Karpas-422 (cell line): ENCODE results near the gene ANKLE2. TPM values are rescaled to one million over a fixed set of nuclear protein-coding genes. Genes with fewer than 3 reads are reported as not detected.

Experiments
- DNase-seq: peaks from one replicate; pipeline ENCODE4 v3.0.0-alpha.2; 2015
- H2AFZ ChIP-seq: fragments of 200-600 bp; sonication (generic); 2 replicates; pipeline ENCODE4 v1.6.1; 2014; ENCODE audit warnings: antibody characterized with exemption, low read length, mixed read lengths
- H3K27ac ChIP-seq: fragments of 200-600 bp; sonication (generic); 2 replicates; pipeline ENCODE4 v1.5.1; 2014; ENCODE audit warnings: mild to moderate bottlenecking, low read length, moderate library complexity
- H3K27me3 ChIP-seq: fragments of 200-600 bp; sonication (generic); 2 replicates; pipeline ENCODE4 v1.6.1; 2014; ENCODE audit warnings: low read length, mixed read lengths
- H3K36me3 ChIP-seq: fragments of 200-600 bp; sonication (generic); 2 replicates; pipeline ENCODE4 v1.6.1; 2014; ENCODE audit warnings: low read length, mixed read lengths; ENCODE audit not compliant: insufficient read depth
- H3K4me1 ChIP-seq: fragments of 200-600 bp; sonication (generic); 2 replicates; pipeline ENCODE4 v1.6.1; 2014; ENCODE audit warnings: mild to moderate bottlenecking, low read length, mixed read lengths
- H3K4me2 ChIP-seq: fragments of 200-600 bp; sonication (generic); 2 replicates; pipeline ENCODE4 v1.6.1; 2014; ENCODE audit warnings: low read length, low read depth, mild to moderate bottlenecking; ENCODE audit not compliant: poor library complexity, severe bottlenecking
- H3K4me3 ChIP-seq: fragments of 200-600 bp; sonication (generic); 2 replicates; pipeline ENCODE4 v1.5.1; 2014; ENCODE audit warnings: mild to moderate bottlenecking, antibody characterized with exemption, low read length, mixed read lengths
- H3K79me2 ChIP-seq: fragments of 200-600 bp; sonication (generic); 2 replicates; pipeline ENCODE4 v1.6.1; 2014; ENCODE audit warnings: mild to moderate bottlenecking, low read length, mixed read lengths
- H3K9ac ChIP-seq: fragments of 200-600 bp; sonication (generic); 2 replicates; pipeline ENCODE4 v1.6.0; 2014; ENCODE audit warnings: low read length
- H3K9me2 ChIP-seq: fragments of 200-600 bp; sonication (generic), shearing (Covaris generic); replicated peaks from 2 replicates; pipeline ENCODE4 v1.6.0; 2014; ENCODE audit warnings: mild to moderate bottlenecking, low read length, moderate library complexity; ENCODE audit not compliant: insufficient read depth
- H3K9me3 ChIP-seq: fragments of 300-700, 200-600 bp; sonication (generic); 2 replicates; pipeline ENCODE4 v1.6.1; 2014; ENCODE audit warnings: low read length, mixed read lengths
- H4K20me1 ChIP-seq: fragments of 200-600 bp; sonication (generic); 2 replicates; pipeline ENCODE4 v1.6.1; 2014; ENCODE audit warnings: mild to moderate bottlenecking, antibody characterized with exemption, low read length, low read depth; ENCODE audit not compliant: insufficient read depth
- total RNA-seq: library from RNA; depleted of rRNA; stranded (reverse); fragments of >200 nt; shearing (Covaris generic); gene quantifications from 2 replicates; pipeline ENCODE4 v1.2.3, GENCODE V29; 2014; ENCODE audit warnings: low replicate concordance

ANKLE2 gene
- total RNA-seq, 1 experiment from 2014 or later: 42.7 TPM

DNA sequence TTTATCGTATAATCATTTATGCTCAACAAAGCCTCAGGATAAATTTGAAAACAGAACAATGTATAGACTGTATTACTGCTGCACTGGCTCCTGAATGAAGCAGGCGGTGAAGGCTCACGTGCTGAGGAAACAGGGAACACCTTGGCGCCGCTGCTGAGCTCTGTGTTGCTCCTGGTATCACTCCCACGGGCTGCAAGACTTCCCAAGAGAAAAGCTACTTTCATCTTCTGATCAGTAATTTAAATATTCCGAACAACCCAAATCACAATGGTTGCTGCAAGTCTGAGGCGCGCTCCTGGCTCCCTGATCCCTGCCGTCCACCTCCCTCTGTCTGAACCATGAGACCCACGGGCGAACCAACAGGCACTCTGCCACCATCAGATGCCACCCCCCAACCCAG lies 35.2 kb downstream of the ANKLE2 start:
- no peaks in the 10 kb centered on the region for H3K9me3 ChIP-seq
- no peak overlapping the region for H3K9ac ChIP-seq
- no peak overlapping the region for H3K4me3 ChIP-seq
- no peak overlapping the region for H3K4me2 ChIP-seq
- H3K27ac ChIP-seq: no peak overlapping the region
- 0 out of 2 replicates have a peak, but pooled peaks cover under 1% of the 10 kb centered on the region for H4K20me1 ChIP-seq
- DNase-seq: no peak
- peaks cover 24% of the 10 kb centered on the region for H3K36me3 ChIP-seq
- 0 out of 2 replicates have a peak, but pooled peaks cover 3% of the 10 kb centered on the region for H3K79me2 ChIP-seq
- H3K4me1 ChIP-seq: no peaks in the 10 kb centered on the region
- no peaks in the 10 kb centered on the region for H3K9me2 ChIP-seq
- no peaks in the 10 kb centered on the region for H3K27me3 ChIP-seq
- H2AFZ ChIP-seq: no peak overlapping the region

DNA sequence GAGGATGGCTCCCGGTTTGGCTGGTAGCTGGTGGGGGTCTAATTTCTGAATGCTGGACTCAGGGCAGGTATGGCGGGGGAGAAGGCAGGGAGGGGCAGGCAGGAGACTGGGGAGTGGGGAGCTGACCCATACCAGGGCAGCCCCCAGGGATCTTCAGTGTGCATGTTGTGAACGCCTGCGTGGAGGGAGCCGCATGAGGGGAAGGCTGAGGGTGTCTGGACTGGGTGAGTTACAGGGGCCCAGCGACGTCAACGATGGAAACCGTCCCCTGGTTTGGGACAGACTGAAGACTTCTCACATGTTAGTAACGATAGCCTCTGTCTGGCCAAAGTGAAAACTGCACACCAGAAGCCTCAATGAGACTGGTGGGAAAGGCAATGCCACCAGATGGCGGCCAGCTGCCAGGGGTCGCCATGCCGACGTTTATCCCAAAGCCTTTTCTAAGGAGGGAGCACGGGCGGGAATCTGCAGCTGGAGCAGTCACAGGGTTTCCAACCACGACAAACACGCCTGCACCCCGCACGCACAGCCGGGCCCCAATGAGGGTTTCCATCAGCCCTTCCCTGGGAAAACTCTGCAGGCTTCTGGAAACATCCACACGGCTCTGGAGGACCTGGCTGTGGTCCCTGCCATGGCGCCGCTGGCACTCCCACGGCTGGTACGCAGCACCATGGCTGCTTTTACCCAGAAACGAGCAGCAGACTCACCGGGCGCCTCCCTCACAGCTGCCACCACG lies 37.0 kb downstream of the ANKLE2 start:
- peaks cover 9% of the 10 kb centered on the region; the same call in 1 of the 2 replicates for H4K20me1 ChIP-seq
- no peaks in the 10 kb centered on the region for H3K9me3 ChIP-seq
- H3K36me3 ChIP-seq: peaks cover 24% of the 10 kb centered on the region
- no peaks in the 10 kb centered on the region for H3K4me1 ChIP-seq
- no peak overlapping the region for H2AFZ ChIP-seq
- H3K27me3 ChIP-seq: no peaks in the 10 kb centered on the region
- H3K4me3 ChIP-seq: no peak overlapping the region
- no peak for DNase-seq
- H3K4me2 ChIP-seq: no peak overlapping the region
- no peaks in the 10 kb centered on the region for H3K9me2 ChIP-seq
- 0 out of 2 replicates have a peak, but pooled peaks cover 3% of the 10 kb centered on the region for H3K79me2 ChIP-seq
- H3K9ac ChIP-seq: no peak overlapping the region
- no peak overlapping the region for H3K27ac ChIP-seq

DNA sequence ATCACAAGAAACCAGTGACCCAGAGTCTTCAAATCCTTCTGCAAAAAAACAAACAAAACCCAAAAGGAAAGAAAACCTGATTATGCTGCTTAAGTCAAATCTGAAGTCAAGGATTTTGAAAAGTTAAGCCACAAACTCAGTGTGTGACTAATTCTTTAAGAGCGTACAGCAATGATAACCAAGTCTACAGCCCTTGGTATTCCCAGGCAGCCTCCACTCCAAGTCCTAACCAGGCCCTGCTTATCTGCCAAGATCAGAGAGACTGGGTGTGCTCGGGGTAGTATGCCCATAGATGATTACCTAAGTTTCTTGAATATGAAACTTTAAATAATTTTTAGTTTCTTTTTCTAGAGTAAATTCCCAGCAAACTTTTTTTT lies 37.9 kb downstream of the ANKLE2 start:
- H3K4me3 ChIP-seq: no peak overlapping the region
- H3K36me3 ChIP-seq: peaks cover 28% of the 10 kb centered on the region
- H3K9me2 ChIP-seq: no peaks in the 10 kb centered on the region
- peaks cover 8% of the 10 kb centered on the region for H3K79me2 ChIP-seq
- no peak overlapping the region for H3K27ac ChIP-seq
- peaks cover 16% of the 10 kb centered on the region; the same call in 1 of the 2 replicates for H4K20me1 ChIP-seq
- H3K4me1 ChIP-seq: peaks cover 3% of the 10 kb centered on the region
- no peak overlapping the region for H3K4me2 ChIP-seq
- no peaks in the 10 kb centered on the region for H3K27me3 ChIP-seq
- H3K9me3 ChIP-seq: no peaks in the 10 kb centered on the region
- no peak overlapping the region for H2AFZ ChIP-seq
- no peak for DNase-seq
- no peak overlapping the region for H3K9ac ChIP-seq

DNA sequence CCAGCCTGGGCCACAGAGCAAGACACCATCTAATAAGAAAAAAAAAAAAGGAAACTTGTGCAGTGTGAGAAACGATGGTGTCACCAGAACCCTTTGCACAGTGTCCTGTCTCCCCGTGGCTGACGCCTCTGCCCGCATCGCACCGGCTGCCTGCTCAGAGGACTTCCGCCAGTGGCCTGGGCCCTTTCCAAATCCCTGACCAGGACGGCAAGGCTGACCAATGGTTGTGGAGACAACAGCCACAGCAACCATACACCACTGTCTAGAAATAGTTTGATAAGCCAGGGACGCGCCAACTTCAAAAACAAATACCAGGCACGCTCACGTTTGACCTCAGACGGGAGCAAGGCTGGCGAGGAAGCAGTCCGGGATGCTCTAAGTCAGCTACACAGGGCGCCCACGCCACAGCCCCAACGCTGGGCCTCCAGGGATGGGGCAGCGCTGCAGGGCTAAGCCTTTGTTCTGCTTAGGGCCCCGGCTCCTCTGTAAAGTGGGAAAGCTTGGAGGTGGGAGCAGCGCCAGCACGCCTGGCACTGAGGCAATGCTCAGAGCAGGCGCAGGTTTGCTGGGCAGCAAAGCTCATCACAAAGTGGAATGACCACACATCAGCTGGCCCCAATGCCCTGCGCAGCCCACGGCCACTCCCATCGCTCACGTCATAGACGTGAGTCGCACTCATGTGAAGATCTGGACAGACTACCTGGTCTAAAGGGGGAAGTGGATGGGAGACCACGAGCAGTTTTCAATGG lies 38.4 kb downstream of the ANKLE2 start:
- DNase-seq: no peak
- no peak overlapping the region for H2AFZ ChIP-seq
- H3K79me2 ChIP-seq: peaks cover 7% of the 10 kb centered on the region
- no peak overlapping the region for H3K27ac ChIP-seq
- H4K20me1 ChIP-seq: peaks cover 16% of the 10 kb centered on the region; the same call in 1 of the 2 replicates
- H3K4me2 ChIP-seq: no peak overlapping the region
- no peaks in the 10 kb centered on the region for H3K9me2 ChIP-seq
- peaks cover 5% of the 10 kb centered on the region for H3K4me1 ChIP-seq
- H3K9ac ChIP-seq: no peak overlapping the region
- peaks cover 25% of the 10 kb centered on the region for H3K36me3 ChIP-seq
- no peaks in the 10 kb centered on the region for H3K27me3 ChIP-seq
- H3K4me3 ChIP-seq: no peak overlapping the region
- no peaks in the 10 kb centered on the region for H3K9me3 ChIP-seq

DNA sequence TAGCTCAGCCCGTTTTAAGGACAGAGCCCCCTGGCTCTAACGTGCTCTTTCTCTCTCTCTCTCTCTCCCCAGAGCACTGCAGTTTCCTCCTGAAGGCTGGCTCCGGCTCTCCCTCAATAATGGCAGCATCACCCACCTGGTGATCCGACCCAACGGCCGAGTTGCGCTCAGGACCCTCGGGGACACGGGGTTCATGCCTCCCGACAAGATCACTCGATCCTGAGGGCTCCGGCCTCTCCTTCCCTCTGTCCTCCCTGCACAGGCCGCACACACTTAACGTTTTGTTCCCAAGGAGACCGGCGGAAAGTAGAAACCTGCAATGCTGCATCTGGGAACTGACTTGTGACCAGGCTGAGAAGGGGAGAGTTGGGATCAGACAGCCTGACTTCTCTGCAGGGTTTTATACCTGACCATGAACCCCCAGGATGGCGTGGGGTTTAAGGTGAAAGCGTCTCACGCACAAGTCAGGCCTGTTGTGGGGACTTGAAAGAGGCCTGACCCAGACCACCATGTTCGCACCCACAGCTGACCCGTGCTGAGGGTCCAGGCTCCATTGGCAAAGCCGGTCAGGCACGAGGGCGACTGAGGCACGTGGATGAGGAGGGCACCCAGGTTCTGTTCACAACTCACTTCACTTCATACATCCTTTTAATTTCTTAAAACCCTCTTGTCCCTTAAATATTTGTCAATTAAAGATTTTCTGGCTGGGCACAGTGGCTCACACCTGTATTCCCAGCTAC lies 40.9 kb downstream of the ANKLE2 start:
- H4K20me1 ChIP-seq: peaks cover 16% of the 10 kb centered on the region; the same call in 1 of the 2 replicates
- peaks cover 12% of the 10 kb centered on the region for H3K79me2 ChIP-seq
- no peak overlapping the region for H3K9ac ChIP-seq
- H3K36me3 ChIP-seq: peaks cover 19% of the 10 kb centered on the region
- no peak for DNase-seq
- no peaks in the 10 kb centered on the region for H3K9me2 ChIP-seq
- no peak overlapping the region for H3K4me3 ChIP-seq
- no peaks in the 10 kb centered on the region for H3K27me3 ChIP-seq
- peaks cover 5% of the 10 kb centered on the region for H3K4me1 ChIP-seq
- no peaks in the 10 kb centered on the region for H3K9me3 ChIP-seq
- no peak overlapping the region for H3K4me2 ChIP-seq
- H2AFZ ChIP-seq: no peak overlapping the region
- no peak overlapping the region for H3K27ac ChIP-seq

DNA sequence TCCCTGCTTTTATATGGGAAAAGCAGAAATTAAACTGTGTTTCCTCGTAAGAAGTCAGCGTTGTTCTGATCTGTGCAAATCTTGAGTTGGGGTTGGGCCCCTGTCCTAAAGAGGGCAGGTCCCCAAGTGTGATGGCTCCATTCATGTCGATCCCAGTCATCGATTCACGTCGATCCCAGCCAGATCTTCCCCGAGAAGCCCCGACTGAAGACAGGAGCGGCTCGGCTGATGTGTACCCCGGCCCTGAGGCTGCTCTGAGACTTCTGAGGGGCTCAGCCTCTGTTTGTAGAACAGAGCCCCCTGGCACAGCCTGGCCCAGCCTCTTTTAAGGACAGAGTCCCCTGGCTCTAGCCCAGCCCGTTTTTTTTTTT lies 41.7 kb downstream of the ANKLE2 start:
- Histone ChIP-seq H3K27me3 (no peaks in the 10 kb centered on the region), H3K4me1 (peaks cover 5% of the 10 kb centered on the region), H3K27ac (no peak overlapping the region), H3K4me3 (no peak overlapping the region), H3K79me2 (peaks cover 14% of the 10 kb centered on the region), H3K36me3 (peaks cover 14% of the 10 kb centered on the region), H4K20me1 (peaks cover 16% of the 10 kb centered on the region), H3K9me3 (no peaks in the 10 kb centered on the region), H3K4me2 (no peak overlapping the region), H3K9ac (no peak overlapping the region), H3K9me2 (no peaks in the 10 kb centered on the region), H2AFZ (no peak overlapping the region)
- DNase-seq: no peak

DNA sequence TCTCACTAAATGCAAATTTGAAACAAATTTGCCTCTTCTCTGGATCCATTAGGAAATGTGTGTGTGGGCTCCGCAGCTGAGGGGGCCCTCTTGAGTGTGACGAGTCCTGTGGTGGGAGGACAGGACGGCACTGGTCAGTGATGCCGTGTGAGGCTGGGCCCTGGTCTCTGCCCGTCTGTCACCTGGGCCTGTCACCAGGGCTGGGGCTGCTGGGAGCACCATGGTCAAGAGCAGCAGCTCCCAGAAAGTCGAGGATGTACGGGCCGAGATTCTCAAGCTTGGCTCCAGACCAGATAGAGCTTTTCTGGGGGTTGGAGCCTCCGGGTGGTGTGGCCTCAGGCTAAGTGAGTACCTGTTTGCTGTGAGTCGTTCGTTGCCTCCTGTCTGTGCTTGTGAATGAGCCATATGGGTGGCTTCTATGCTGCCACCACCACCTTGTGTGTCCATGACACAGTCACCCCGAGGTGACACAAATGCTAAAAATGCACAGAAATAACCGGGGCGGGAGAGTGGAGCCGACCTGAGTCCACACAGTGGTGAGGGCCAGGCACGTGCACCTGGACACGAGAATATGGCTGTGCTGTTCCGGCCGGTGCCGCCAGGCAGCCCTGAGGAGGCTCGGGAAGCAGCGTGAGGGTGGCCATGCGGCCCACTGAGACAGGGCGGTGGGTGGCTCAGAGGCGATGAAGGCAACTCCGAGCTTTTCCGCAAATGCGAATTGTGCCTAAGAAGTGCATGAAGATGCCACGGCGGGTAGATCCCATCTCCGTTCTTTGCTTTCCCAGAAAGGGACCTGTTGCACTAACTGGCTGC lies 42.3 kb downstream of the ANKLE2 start:
- peaks cover 22% of the 10 kb centered on the region for H4K20me1 ChIP-seq
- peaks cover 19% of the 10 kb centered on the region for H3K36me3 ChIP-seq
- no peak for DNase-seq

More for the DNA sequence above, 42.3 kb downstream of the ANKLE2 start:
- no peaks in the 10 kb centered on the region for H3K27me3 ChIP-seq
- no peak overlapping the region for H3K4me2 ChIP-seq
- H3K79me2 ChIP-seq: peaks cover 19% of the 10 kb centered on the region
- H3K9me3 ChIP-seq: no peaks in the 10 kb centered on the region
- H3K4me1 ChIP-seq: peaks cover 5% of the 10 kb centered on the region
- H3K9me2 ChIP-seq: no peaks in the 10 kb centered on the region
- no peak overlapping the region for H3K9ac ChIP-seq
- H2AFZ ChIP-seq: no peak overlapping the region
- H3K4me3 ChIP-seq: no peak overlapping the region
- no peak overlapping the region for H3K27ac ChIP-seq
